Hippocampal formation (tissue), 2 donors: Measurements from ENCODE around the gene MSH3.

Experiments used
- DNase-seq, 2 donors: peaks; one replicate each; lab custom pipeline; 2025; lab: John Stamatoyannopoulos, UW

The MSH3 gene

DNA sequence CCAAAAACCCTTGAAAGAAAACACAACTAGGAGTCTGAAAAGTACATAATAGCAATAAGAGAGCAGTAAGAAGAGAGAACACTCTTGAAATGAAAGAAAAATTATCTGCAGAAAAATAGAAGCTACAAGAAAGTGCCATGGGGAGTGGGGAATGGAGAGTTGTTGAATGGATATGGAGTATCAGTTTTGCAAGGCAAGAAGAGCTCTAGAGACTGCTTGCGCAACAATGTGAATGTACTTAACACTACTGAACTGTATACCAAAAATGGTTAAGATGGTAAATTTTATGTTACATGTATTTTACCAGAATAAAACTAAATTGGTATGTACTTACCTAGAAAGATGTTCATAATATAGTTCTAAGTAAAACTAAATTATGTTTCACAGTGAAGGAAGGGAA, 251.0 kb downstream of the MSH3 start:
- no peak for DNase-seq

DNA sequence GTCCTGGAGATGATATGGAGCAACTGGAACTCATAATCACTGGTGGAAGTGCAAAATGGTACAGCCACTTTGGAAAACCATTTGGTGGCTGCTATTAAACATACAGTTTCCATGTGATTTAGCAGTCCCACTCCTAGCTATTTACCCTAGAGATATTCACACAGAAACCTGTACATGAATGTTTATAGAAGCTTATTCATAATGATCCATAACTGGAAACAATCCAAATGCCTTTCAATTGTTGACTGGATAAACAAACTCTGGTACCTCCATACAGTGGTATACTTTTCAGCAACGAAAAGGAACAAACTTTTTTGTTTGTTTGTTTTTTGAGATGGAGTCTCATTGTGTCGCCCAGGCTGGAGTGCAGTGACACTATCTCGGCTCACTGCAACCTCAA, 258.0 kb downstream of the MSH3 start:
- DNase-seq, result no peak

DNA sequence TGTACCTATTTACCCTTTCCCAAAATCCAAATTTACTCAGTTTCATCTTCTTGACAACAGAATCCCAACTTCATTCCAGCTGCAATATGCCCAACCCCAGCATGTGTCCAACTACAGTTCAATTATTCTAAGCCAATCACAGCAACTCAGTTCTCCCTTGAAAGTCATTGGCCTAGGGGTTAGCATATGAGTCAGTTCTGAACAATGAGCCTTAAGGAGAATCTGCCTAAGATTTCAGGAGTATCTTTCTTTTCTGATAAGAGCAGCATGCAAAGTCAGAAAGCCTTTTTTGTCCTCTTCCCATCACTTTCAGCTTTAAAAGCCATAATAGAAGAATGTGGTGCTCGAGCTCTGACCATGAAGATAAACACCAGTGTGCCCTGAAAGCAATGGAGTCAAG, 261.3 kb downstream of the MSH3 start:
- DNase-seq, result no peak

DNA sequence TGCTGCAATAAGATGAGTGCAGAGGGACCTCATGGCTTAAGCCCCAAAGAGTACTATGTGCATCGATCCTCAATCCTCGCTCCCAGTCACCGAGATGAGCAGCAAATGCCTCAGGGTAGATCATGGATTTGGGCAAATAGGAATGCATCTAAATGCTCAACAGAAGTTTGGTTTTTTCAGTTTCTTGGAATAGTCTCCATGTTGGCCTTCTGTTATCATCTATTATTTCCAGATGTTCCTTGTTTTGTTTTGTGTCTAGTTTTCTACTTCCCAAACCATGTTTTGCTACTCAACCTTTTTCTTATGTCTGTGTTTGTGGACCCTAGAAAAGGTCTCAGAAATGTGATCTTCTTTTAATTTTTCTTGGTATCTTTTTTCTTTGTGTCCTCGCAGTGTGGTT, 262.2 kb downstream of the MSH3 start:
- no peak for DNase-seq

DNA sequence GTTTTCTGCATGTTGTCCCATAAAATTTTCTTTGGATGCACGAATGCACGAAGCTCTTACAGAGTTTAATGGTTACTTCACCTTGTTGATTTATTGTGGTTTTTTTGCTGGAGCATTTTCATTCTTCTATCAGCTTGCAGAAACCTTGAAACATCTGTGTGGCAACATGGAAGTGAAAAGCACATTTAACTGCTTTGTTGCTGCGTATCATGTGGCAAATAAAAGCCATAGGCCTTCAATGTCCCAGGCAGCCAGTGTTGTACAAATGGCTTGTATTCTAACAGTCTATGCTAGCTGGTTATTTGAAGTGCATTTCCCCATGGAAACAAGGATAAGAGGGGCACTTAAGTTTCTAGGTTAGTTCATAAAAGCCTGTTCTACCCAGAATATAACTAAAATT, 263.2 kb downstream of the MSH3 start:
- DNase-seq, result no peak

DNA sequence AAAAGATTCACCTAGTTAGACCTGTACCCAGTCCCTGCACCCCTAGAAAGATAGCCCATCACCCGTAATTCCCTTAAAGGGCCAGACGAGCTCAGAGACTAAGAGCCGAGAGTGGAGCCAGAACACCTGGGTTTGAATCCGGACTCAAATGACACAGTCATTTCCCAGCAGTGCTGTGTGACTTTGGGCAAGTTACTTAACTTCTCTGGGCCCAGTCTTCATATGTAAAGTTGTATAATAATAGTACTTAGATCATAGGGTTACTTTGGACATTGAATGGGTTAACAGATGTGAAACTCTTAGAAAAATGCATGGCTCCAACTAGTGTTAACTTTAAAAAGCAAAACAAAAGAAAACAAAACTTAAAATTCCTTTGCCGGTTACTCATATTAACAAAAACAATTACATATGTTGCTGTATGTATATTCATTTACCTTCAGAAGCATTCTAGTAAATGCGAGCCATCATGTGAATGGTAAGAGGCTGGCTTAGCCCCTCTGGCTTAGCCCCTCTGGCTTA, 265.3 kb downstream of the MSH3 start:
- no peak for DNase-seq

DNA sequence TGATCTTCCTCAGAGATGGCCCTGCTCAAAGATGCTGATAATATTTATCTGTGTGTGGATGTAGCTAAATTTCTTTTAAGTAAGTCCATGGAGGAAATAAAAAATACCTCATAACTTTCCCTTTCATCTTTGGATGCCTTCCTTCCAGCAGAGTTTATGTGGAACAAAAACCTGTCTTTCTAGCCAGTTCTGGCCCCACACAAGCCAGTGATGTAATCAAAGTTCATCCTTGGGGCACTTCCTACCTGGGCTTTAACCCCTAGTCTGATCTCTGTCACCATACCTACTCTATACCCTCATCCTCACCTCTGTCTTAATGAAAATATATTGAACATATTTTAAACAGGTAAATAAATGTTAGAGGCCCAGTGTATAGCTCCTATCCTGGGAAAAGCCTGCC, 265.9 kb downstream of the MSH3 start:
- DNase-seq, result no peak

DNA sequence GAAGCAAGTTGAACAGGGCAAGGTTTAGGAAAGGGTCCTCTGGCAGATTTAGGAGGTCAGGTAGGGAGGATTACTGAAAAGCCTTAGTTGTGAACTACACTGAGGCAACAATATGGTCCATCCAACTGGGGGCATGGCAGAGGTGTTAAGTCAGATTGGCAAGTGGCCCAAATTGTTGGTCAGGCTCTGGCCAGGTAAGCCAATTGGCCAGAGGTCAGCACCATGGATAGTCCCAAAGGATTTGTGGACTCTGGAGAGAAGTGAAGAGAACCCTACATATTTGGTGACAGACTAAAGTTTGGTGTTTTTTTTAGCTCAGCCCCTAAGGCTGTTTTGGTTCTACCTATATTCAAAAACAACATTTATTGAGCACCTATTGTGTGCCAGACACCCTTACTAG, 266.6 kb downstream of the MSH3 start:
- DNase-seq, result no peak

DNA sequence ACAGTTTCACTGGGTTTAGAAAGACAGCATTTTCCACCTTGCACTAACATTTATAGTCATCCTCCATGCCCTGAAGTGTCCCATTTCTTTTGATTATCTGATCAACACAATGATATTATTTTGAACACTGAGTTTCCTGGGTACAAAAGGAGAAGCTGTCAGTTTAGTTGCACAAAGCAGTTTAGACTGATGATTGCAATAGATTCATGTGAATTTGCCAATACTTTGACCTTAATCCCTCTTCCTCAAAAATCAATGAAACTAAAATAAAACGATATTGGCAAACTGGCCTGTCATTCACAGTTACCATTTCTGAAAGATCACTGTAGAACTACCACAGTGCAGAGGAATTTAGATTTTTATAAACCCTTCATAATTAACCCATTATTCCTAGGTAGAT, 271.5 kb downstream of the MSH3 start:
- no peak for DNase-seq
